ENCODE measurements around the gene PANK4.

DNA sequence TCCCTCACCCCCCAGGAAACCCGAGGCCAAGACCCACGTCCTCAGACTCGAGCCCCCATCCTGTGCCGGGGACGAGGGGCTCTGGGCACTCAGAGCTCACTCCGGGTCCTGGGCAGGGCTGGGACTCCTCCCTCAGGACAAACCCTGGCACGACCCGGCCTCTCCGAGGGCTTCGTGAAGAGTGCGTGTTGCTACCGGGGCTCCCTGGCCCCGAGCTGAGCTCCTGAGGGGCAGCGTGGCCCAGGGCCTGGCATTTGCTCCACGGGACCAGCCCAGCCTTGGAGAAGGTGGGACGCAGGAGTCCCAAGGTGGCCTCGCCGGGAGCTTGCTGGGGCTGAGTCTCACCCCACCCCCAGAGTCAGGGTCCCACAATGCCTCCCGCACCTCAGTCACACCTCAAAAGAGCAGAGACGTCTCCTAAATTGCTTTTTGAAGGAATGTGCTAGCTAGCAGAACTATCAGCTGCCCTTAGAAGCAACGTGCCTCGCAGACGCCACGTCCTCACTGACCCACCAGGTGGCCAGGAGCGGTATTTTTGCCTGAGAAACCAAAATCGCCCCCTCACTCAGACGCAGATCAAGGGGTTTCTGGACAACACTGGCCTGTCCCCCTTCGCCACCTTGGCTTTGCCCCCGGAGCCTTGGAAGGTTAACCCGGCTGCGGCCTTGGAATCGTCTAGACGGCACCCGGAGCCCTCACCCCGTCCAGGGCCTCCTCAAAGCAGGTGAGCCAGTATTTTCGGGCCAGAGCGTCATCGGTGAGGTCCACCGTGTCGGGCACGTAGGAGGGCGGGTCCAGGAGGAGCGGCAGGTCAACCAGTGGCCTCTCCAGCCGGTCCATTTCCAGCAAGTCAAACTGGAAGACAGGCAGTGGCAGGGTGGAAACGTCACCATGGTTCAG, 11.3 kb downstream of the PANK4 start:
- TF ChIP-seq EZH2 (IDR thresholded peaks at IDR 0.05; ENCODE audit: low read length), result no peak
- TF ChIP-seq, protein P1, sequence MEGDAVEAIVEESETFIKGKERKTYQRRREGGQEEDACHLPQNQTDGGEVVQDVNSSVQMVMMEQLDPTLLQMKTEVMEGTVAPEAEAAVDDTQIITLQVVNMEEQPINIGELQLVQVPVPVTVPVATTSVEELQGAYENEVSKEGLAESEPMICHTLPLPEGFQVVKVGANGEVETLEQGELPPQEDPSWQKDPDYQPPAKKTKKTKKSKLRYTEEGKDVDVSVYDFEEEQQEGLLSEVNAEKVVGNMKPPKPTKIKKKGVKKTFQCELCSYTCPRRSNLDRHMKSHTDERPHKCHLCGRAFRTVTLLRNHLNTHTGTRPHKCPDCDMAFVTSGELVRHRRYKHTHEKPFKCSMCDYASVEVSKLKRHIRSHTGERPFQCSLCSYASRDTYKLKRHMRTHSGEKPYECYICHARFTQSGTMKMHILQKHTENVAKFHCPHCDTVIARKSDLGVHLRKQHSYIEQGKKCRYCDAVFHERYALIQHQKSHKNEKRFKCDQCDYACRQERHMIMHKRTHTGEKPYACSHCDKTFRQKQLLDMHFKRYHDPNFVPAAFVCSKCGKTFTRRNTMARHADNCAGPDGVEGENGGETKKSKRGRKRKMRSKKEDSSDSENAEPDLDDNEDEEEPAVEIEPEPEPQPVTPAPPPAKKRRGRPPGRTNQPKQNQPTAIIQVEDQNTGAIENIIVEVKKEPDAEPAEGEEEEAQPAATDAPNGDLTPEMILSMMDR (optimal IDR thresholded peaks at IDR 0.05 in 1 of 3, IDR thresholded peaks at IDR 0.05 in 1 of 3, conservative IDR thresholded peaks at IDR 0.05 in 1 of 3; ENCODE audit: extremely low read depth in 1 of 3, insufficient read depth in 2 of 3, low read length in 3 of 3), result peak in 1 of 3 experiments; percentile 19

All from keratinocyte (primary cell).